HepG2 (cell line): Measurements from ENCODE around the gene RAET1E. TPM values are rescaled to one million over a fixed set of nuclear protein-coding genes. Genes with fewer than 3 reads are reported as not detected.

ENCODE experiments used
- KDM2A ChIP-seq: sonication (generic); formaldehyde crosslinking; IDR thresholded peaks from 2 replicates; pipeline ENCODE4 v1.4.0; 2020; ENCODE audit warnings: low read depth, missing genetic modification reagents, borderline replicate concordance
- MAZ ChIP-seq, 2 experiments: sonication (generic) in 1 of 2; formaldehyde crosslinking in 1 of 2; IDR thresholded peaks; 2 replicates each; pipeline versions ENCODE4 v1.5.0 to v1.6.1; 2012 to 2020; ENCODE audit warnings: low read depth in 2 of 2, mild to moderate bottlenecking in 2 of 2, borderline replicate concordance in 1 of 2, improper control_type of control experiment in 1 of 2, low read length in 1 of 2, missing genetic modification reagents in 1 of 2, moderate library complexity in 1 of 2
- MBD4 ChIP-seq: IDR thresholded peaks from 2 replicates; pipeline ENCODE4 v1.6.1; 2012; ENCODE audit warnings: low read length, inconsistent platforms, borderline replicate concordance
- MYNN ChIP-seq: sonication (generic); formaldehyde crosslinking; IDR thresholded peaks from 2 replicates; pipeline ENCODE4 v1.4.0; 2020; ENCODE audit warnings: mild to moderate bottlenecking, low read depth, missing genetic modification reagents
- NR3C1 ChIP-seq: sonication (generic); formaldehyde crosslinking; IDR thresholded peaks from 2 replicates; pipeline ENCODE4 v1.4.0; 2020; ENCODE audit warnings: missing genetic modification reagents
- PITX1 ChIP-seq: sonication (generic); formaldehyde crosslinking; IDR thresholded peaks from 2 replicates; pipeline ENCODE4 v1.5.1; 2020; ENCODE audit warnings: mild to moderate bottlenecking, missing genetic modification reagents
- ZBTB21 ChIP-seq: sonication (generic); formaldehyde crosslinking; IDR thresholded peaks from 2 replicates; pipeline ENCODE4 v1.4.0; 2020; ENCODE audit warnings: missing genetic modification reagents
- ZFAT ChIP-seq: sonication (generic); formaldehyde crosslinking; conservative IDR thresholded peaks from 2 replicates; pipeline ENCODE4 v1.8.1; 2023; ENCODE audit warnings: missing genetic modification reagents, inconsistent platforms
- ZNF12 ChIP-seq: sonication (generic); formaldehyde crosslinking; IDR thresholded peaks from 2 replicates; pipeline ENCODE4 v1.5.0; 2020; ENCODE audit warnings: missing genetic modification reagents
- ZNF142 ChIP-seq: sonication (generic); formaldehyde crosslinking; IDR thresholded peaks from 2 replicates; pipeline ENCODE4 v1.4.0; 2020; ENCODE audit warnings: missing genetic modification reagents
- ZNF276 ChIP-seq: sonication (generic); formaldehyde crosslinking; IDR thresholded peaks from 2 replicates; pipeline ENCODE4 v1.4.0; 2020; ENCODE audit warnings: mild to moderate bottlenecking, low read depth, missing genetic modification reagents
- ZNF510 ChIP-seq: sonication (generic); formaldehyde crosslinking; IDR thresholded peaks from 2 replicates; pipeline ENCODE4 v1.4.0; 2020; ENCODE audit warnings: low read depth, mild to moderate bottlenecking, missing genetic modification reagents
- ZNF639 ChIP-seq: conservative IDR thresholded peaks from 2 replicates; pipeline ENCODE4 v1.6.1; 2018; ENCODE audit warnings: missing genetic modification reagents
- ZNF766 ChIP-seq: sonication (generic); formaldehyde crosslinking; IDR thresholded peaks from 2 replicates; pipeline ENCODE4 v1.5.0; 2020; ENCODE audit warnings: missing genetic modification reagents, borderline replicate concordance
- ZNF816 ChIP-seq: sonication (generic); formaldehyde crosslinking; IDR thresholded peaks from 2 replicates; pipeline ENCODE4 v1.8.0; 2022; ENCODE audit warnings: missing genetic modification reagents, mild to moderate bottlenecking, borderline replicate concordance
- polyA plus RNA-seq, 8 experiments: library from polyadenylated mRNA; depleted of rRNA in 3 of 8; stranded (reverse) in 7 of 8; unstranded in 1 of 8; fragments of >200 nt; fragmentation: Illumina TruSeq in 4 of 8; extraction: Trizol in 4 of 8; gene quantifications; 2 replicates each; pipeline versions ENCODE4 v1.2.1 to v1.2.3, GENCODE V29; 2011 to 2016; ENCODE audit warnings: low read depth in 4 of 8, missing spikeins in 1 of 8, mixed read lengths in 1 of 8; ENCODE audit not compliant: insufficient read depth in 1 of 8
- total RNA-seq, 5 experiments: library from RNA; depleted of rRNA; stranded (reverse); fragments of >200 nt; fragmentation: Illumina TruSeq; extraction: Trizol; gene quantifications; 2 replicates each; pipeline ENCODE4 v1.2.3, GENCODE V29; 2016; ENCODE audit warnings: low read depth in 1 of 5
- TF ChIP-seq, protein P1 (sequence below): sonication (generic); formaldehyde crosslinking; conservative IDR thresholded peaks from 2 replicates; pipeline ENCODE4 v1.8.1; 2023; ENCODE audit warnings: missing genetic modification reagents

The RAET1E gene
- total and polyA plus RNA-seq, 2 of the 13 experiments (the other 11 are each of a cell fraction or from before 2014, with no cell fraction given), result not detected

DNA sequence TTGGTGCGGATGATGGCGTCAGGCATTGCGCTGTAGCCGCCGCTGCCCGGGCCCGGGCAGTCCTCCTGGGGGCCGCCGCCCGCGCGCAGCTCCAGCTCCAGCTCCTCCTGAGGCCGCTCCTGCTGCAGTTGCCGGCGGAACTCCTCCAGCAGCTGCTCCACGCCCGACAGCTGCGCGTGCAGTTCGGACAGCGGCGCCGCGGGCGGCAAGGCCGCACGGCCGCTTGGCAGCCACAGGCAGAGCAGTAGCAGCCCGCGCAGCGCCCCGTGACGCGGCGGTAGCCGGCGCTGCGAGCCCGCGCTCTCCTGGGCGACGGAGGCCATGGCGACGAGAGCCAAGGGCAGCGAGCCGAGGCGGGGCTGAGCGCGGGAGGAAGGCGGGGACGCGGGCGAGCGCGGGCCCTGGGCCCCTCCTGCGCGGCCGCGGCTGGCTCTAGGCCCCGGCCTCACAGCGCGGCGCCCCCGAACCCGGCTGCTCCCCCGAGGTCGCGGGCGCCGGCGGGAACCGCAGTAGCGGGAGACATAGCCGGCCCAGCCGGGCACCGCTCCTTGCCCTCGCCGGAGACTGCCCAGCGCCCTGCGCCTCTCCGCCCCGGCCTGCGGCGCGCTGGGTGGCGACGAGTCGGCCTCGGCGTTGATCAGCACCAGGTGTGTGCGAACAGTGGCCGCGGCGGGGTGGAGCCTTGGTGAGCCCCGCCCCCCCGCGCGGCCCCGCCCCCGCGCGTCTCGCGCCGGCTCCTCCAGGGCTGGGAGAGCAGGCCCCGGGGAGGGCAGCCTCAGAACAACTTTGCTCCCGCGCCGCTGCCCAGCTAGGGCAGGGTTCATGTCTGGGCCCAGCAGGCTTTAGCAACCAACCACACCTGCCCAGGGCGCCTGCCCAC is 34.0 kb downstream of the RAET1E start, which contains the start of gene LRP11 (continued):
- TF ChIP-seq PITX1 (no peak; the same call in 1 of the 2 replicates), ZFAT (no peak), MAZ (IDR thresholded peaks at IDR 0.05; ENCODE audit: borderline replicate concordance, low read depth, low read length) (peak; percentile 80; the same call in 1 of the 2 replicates), MAZ (CRISPR knock-in tag; IDR thresholded peaks at IDR 0.05; ENCODE audit: low read depth) (peak; percentile 96), ZNF142 (CRISPR knock-in tag) (0 out of 2 replicates have a peak, but pooled peaks have one; percentile 26), NR3C1 (CRISPR knock-in tag) (no peak), ZNF510 (no peak), KDM2A (CRISPR knock-in tag) (peak; percentile 51; the same call in 1 of the 2 replicates), ZNF12 (CRISPR knock-in tag) (0 out of 2 replicates have a peak, but pooled peaks have one; percentile 5), ZNF639 (peak; percentile 22; the same call in 1 of the 2 replicates), ZNF276 (CRISPR knock-in tag) (peak; percentile 68; the same call in 1 of the 2 replicates), ZBTB21 (CRISPR knock-in tag) (no peak), MYNN (CRISPR knock-in tag) (no peak), ZNF816 (CRISPR knock-in tag) (0 out of 2 replicates have a peak, but pooled peaks have one; percentile 26), MBD4 (no peak), ZNF766 (no peak)
- TF ChIP-seq, protein P1, sequence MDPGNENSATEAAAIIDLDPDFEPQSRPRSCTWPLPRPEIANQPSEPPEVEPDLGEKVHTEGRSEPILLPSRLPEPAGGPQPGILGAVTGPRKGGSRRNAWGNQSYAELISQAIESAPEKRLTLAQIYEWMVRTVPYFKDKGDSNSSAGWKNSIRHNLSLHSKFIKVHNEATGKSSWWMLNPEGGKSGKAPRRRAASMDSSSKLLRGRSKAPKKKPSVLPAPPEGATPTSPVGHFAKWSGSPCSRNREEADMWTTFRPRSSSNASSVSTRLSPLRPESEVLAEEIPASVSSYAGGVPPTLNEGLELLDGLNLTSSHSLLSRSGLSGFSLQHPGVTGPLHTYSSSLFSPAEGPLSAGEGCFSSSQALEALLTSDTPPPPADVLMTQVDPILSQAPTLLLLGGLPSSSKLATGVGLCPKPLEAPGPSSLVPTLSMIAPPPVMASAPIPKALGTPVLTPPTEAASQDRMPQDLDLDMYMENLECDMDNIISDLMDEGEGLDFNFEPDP (CRISPR knock-in tag), result 0 out of 2 replicates have a peak, but pooled peaks have one; percentile 65
